ENCODE results near the gene DDB1. TPM values are rescaled to one million over a fixed set of nuclear protein-coding genes. Genes with fewer than 3 reads are reported as not detected.

DDB1 gene
- polyA plus RNA-seq, 1 of the 3 experiments (the other 2 are of a cell fraction), result 170 TPM

DNA sequence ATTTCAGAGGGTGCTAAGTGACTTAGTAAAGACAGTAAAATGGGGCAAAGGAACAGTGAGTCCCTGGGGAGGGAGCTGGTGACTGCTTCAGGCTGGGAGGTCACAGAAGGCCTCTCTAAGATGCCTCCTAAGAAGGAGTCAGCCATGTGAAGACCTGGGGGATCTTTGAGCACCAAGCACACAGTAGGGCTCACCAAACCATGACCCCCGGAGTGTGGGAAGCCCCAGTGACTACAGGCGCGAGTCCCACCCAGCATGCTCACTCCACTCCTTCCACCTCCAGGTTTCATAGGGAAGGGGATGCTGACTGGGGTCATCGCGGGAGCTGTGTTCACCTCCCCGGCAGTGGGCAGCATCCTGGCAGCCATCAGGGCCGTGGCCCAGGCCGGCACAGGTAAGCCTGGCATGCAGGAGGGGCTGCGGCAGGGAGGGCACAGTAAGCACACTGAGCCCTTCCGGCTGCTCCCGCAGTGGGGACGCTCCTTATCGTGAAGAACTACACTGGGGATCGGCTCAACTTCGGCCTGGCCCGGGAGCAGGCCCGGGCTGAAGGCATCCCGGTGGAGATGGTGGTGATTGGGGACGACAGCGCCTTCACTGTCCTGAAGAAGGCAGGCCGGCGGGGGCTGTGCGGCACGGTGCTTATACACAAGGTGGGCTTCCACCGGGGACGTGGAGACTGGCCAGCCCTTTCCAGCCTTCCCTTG lies 6.0 kb upstream of the DDB1 start:
- TF ChIP-seq ELF1 (IDR thresholded peaks at IDR 0.05), result no peak
- TF ChIP-seq SIN3A (IDR thresholded peaks at IDR 0.05; ENCODE audit: borderline replicate concordance, low read depth, low read length), result no peak
- TF ChIP-seq, protein P1, sequence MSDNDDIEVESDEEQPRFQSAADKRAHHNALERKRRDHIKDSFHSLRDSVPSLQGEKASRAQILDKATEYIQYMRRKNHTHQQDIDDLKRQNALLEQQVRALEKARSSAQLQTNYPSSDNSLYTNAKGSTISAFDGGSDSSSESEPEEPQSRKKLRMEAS (IDR thresholded peaks at IDR 0.05; ENCODE audit: low read depth), result no peak
- TF ChIP-seq FOXJ3 (CRISPR knock-in tag; IDR thresholded peaks at IDR 0.05), result no peak
- no peak for TF ChIP-seq GATA2 (CRISPR knock-in tag; IDR thresholded peaks at IDR 0.05)
- no peak for TF ChIP-seq RAD21 (IDR thresholded peaks at IDR 0.05; ENCODE audit: low read length)
- TF ChIP-seq MXI1 (IDR thresholded peaks at IDR 0.05; ENCODE audit: low read depth, low read length), result no peak
- TF ChIP-seq SMC3 (IDR thresholded peaks at IDR 0.05; ENCODE audit: low read depth, low read length), result no peak
- no peak for TF ChIP-seq MEF2A (IDR thresholded peaks at IDR 0.05; ENCODE audit: borderline replicate concordance, low read depth)
- TF ChIP-seq, protein P2, sequence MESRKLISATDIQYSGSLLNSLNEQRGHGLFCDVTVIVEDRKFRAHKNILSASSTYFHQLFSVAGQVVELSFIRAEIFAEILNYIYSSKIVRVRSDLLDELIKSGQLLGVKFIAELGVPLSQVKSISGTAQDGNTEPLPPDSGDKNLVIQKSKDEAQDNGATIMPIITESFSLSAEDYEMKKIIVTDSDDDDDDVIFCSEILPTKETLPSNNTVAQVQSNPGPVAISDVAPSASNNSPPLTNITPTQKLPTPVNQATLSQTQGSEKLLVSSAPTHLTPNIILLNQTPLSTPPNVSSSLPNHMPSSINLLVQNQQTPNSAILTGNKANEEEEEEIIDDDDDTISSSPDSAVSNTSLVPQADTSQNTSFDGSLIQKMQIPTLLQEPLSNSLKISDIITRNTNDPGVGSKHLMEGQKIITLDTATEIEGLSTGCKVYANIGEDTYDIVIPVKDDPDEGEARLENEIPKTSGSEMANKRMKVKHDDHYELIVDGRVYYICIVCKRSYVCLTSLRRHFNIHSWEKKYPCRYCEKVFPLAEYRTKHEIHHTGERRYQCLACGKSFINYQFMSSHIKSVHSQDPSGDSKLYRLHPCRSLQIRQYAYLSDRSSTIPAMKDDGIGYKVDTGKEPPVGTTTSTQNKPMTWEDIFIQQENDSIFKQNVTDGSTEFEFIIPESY (IDR thresholded peaks at IDR 0.05; ENCODE audit: borderline replicate concordance, low read depth), result no peak
- TF ChIP-seq, protein P3, sequence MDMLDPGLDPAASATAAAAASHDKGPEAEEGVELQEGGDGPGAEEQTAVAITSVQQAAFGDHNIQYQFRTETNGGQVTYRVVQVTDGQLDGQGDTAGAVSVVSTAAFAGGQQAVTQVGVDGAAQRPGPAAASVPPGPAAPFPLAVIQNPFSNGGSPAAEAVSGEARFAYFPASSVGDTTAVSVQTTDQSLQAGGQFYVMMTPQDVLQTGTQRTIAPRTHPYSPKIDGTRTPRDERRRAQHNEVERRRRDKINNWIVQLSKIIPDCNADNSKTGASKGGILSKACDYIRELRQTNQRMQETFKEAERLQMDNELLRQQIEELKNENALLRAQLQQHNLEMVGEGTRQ (IDR thresholded peaks at IDR 0.05; ENCODE audit: borderline replicate concordance, low read depth, low read length), result no peak
- TF ChIP-seq FOSL2 (IDR thresholded peaks at IDR 0.05; ENCODE audit: borderline replicate concordance, low read depth), result no peak
- TF ChIP-seq, protein P4, sequence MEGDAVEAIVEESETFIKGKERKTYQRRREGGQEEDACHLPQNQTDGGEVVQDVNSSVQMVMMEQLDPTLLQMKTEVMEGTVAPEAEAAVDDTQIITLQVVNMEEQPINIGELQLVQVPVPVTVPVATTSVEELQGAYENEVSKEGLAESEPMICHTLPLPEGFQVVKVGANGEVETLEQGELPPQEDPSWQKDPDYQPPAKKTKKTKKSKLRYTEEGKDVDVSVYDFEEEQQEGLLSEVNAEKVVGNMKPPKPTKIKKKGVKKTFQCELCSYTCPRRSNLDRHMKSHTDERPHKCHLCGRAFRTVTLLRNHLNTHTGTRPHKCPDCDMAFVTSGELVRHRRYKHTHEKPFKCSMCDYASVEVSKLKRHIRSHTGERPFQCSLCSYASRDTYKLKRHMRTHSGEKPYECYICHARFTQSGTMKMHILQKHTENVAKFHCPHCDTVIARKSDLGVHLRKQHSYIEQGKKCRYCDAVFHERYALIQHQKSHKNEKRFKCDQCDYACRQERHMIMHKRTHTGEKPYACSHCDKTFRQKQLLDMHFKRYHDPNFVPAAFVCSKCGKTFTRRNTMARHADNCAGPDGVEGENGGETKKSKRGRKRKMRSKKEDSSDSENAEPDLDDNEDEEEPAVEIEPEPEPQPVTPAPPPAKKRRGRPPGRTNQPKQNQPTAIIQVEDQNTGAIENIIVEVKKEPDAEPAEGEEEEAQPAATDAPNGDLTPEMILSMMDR (IDR thresholded peaks at IDR 0.05), result no peak
- no peak for TF ChIP-seq JUND (IDR thresholded peaks at IDR 0.05)
- no peak for TF ChIP-seq TCF12 (IDR thresholded peaks at IDR 0.05)
- no peak for TF ChIP-seq CHD2 (IDR thresholded peaks at IDR 0.05; ENCODE audit: low read length, partially characterized antibody)
- TF ChIP-seq, protein P5, sequence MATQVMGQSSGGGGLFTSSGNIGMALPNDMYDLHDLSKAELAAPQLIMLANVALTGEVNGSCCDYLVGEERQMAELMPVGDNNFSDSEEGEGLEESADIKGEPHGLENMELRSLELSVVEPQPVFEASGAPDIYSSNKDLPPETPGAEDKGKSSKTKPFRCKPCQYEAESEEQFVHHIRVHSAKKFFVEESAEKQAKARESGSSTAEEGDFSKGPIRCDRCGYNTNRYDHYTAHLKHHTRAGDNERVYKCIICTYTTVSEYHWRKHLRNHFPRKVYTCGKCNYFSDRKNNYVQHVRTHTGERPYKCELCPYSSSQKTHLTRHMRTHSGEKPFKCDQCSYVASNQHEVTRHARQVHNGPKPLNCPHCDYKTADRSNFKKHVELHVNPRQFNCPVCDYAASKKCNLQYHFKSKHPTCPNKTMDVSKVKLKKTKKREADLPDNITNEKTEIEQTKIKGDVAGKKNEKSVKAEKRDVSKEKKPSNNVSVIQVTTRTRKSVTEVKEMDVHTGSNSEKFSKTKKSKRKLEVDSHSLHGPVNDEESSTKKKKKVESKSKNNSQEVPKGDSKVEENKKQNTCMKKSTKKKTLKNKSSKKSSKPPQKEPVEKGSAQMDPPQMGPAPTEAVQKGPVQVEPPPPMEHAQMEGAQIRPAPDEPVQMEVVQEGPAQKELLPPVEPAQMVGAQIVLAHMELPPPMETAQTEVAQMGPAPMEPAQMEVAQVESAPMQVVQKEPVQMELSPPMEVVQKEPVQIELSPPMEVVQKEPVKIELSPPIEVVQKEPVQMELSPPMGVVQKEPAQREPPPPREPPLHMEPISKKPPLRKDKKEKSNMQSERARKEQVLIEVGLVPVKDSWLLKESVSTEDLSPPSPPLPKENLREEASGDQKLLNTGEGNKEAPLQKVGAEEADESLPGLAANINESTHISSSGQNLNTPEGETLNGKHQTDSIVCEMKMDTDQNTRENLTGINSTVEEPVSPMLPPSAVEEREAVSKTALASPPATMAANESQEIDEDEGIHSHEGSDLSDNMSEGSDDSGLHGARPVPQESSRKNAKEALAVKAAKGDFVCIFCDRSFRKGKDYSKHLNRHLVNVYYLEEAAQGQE (IDR thresholded peaks at IDR 0.05; ENCODE audit: low read depth, low read length), result no peak
- TF ChIP-seq TEAD4 (IDR thresholded peaks at IDR 0.05; ENCODE audit: borderline replicate concordance, insufficient read depth), result no peak
- Histone ChIP-seq H3K4me3 (ENCODE audit: low read depth in 2 of 2, low read length in 1 of 2) (no peak overlapping the region), H3K9me2 (no peaks in the 10 kb centered on the region), H3K27ac (ENCODE audit: low read depth in 2 of 2, low read length in 1 of 2) (no peak overlapping the region), H3K36me3 (replicated peaks in 1 of 2; ENCODE audit: control insufficient read depth in 1 of 2, insufficient read depth in 2 of 2, low read length in 1 of 2) (peaks cover 0 to 30% of the 10 kb centered on the region in 2 experiments), H3K9ac (no peak overlapping the region), H3K79me2 (ENCODE audit: insufficient read depth) (no peaks in the 10 kb centered on the region), H3F3A (replicated peaks; ENCODE audit: insufficient read depth) (no peaks in the 10 kb centered on the region), H4K20me1 (ENCODE audit: insufficient read depth) (no peaks in the 10 kb centered on the region), H2AFZ (ENCODE audit: low read depth) (no peak overlapping the region), H3K4me2 (no peak overlapping the region), H3K4me1 (ENCODE audit: control insufficient read depth in 1 of 2, insufficient read depth in 2 of 2, low read depth in 1 of 2, low read length in 1 of 2) (peaks cover 6 to 21% of the 10 kb centered on the region in 2 experiments; a peak in 2 of 4 replicates), H3K27me3 (ENCODE audit: insufficient read depth) (no peaks in the 10 kb centered on the region), H3K9me3 (no peaks in the 10 kb centered on the region)
- DNase-seq, result no peak
- CTCF ChIA-PET, result interaction anchor here (3.3 to 7.9 kb wide), 3 partner anchors 25 to 54 kb away, joined by 9 to 300 read pairs (median 93); partner anchors contain the start of genes CYB561A3, TMEM138 and TMEM216
- 94% methylated on average over 16 of the region's 26 CpGs for WGBS (ENCODE audit: low lambda C conversion rate)
- POLR2A ChIA-PET, result interaction anchor here (1.2 kb wide), 1 partner anchor 23 kb away, joined by 4 read pairs; the partner anchor contains the start of genes CYB561A3 and TMEM138

Data from SK-N-SH (cell line).